Stimulated activated CD4-positive, alpha-beta T cell treated with anti-CD3 and anti-CD28 coated beads, Interleukin-12 subunit alpha, Interleukin-12 subunit beta, amount 100 ng/mL, for 24 hours (primary cell): ENCODE measurements around the gene ACOXL.

Experiments used
- DNase-seq, 2 experiments: peaks; one replicate each; pipeline ENCODE4 v3.0.0-alpha.2; 2020; ENCODE audit warnings: low read depth in 2 of 2

Gene ACOXL

GRCh38 chr2:111135237-111135909 is 403.0 kb downstream of the ACOXL start:
- no peak for DNase-seq

DNA sequence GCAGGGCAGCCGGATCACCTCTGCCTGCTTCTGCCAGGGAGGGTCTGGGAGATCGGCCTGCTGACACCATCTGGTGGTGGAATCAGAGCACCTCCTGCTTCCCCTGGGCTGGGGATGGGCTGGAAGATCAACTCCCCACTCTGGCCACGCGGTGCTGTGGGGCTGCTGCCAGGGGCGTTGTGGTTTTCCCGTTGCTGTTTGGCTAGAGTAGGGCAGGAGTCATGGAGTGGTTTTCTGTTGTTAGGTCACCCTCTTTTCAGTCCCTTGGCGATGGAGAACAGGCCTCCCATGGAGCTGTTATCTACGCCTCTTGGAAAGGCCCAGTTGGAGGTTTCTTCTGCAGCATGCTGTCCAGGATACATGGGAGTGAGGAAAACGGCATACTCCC is 403.5 kb downstream of the ACOXL start:
- DNase-seq, result no peak

- DNase-seq, result no peak
Observed at GRCh38 chr2:111138839-111139238, 406.5 kb downstream of the ACOXL start.

DNA sequence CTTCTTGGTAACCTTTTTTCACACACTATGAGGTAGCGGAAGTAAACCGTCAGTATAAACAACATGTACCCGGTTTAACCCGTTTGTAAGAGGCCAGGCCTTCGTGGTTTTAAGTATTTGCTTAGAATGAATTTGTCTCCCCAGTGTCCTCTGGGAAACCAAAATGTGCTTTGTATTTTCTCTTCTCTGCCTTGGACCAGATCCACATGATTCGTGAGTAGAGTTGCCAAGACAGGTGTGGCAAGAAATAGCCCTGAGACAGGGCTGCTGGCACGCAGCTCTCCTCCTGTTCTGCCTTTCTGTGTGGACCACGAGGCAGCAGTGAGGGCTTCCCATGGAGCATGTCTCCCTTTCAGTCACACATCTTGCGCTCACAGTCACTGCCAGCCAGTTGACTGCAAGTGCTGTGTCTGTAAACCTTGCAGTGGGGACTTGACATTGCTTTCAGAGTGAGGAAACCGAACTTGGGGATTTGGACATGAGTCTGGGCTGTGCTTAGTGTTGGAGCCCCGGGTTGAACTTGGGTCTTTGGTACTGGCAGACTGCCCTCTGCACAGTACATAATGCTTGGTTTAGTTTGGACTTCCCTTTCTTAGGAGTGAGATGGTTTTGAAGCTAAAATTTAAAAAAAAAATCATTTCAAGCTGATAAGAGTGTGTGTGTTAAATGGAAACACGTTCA is 407.4 kb downstream of the ACOXL start:
- no peak for DNase-seq

DNA sequence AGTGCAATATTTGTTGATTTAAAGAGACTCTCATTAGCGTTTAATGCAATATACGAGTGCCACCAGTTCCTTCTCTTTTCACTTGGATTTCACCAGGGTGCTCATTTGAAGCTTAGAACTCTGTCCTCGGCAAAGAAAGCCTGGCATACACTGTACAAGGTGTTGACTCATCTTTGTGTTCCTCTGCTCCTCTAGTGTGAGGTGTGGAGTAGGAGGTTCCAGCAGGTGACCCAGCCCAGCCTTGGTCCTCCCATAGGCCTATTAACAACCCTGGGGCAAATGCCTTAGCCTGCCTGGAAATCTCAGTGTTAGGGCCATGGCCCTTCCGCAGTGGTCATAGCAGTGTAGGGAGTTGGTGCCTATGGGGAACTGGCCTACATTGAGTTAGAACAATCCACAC is 408.4 kb downstream of the ACOXL start:
- no peak for DNase-seq

GRCh38 chr2:111142101-111142500 is 409.7 kb downstream of the ACOXL start:
- DNase-seq, result no peak

- DNase-seq, result no peak
Observed at GRCh38 chr2:111143107-111143842, 410.9 kb downstream of the ACOXL start.

GRCh38 chr2:111143843-111144198 is 411.4 kb downstream of the ACOXL start:
- no peak for DNase-seq

GRCh38 chr2:111145103-111145760 is 412.9 kb downstream of the ACOXL start:
- DNase-seq, result no peak

- no peak for DNase-seq
Observed at GRCh38 chr2:111145951-111146350, 413.6 kb downstream of the ACOXL start.

DNA sequence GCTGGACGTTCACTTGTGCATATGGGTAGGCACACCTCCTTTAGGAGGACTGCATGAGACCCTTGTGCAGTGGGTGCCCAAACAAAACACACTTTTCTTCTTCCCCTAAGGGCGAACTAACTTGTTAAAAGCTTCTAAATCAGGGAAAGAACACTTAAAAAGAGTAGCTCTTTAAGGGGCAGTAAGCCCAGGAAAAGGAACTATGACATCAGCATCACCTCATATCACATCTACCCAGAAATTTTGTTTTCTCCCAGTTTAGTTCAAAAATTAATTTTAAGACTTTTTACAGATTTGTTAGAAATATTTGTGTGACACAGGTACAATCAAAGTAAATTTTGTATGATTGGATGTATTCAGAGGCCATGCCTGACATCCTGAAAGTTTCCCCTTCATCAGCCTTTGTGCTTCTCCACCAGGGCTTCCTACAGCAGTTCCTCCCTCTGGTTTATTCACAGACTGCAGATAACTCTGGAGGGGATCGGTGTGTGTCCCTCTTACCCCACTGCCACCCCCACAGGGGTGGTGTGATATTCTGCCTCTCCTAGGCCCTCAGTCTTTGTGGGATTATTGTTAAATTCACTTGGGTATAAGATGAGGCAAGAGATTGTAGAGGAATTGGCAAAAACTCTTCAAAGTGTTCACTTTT is 416.0 kb downstream of the ACOXL start:
- DNase-seq, result no peak

DNA sequence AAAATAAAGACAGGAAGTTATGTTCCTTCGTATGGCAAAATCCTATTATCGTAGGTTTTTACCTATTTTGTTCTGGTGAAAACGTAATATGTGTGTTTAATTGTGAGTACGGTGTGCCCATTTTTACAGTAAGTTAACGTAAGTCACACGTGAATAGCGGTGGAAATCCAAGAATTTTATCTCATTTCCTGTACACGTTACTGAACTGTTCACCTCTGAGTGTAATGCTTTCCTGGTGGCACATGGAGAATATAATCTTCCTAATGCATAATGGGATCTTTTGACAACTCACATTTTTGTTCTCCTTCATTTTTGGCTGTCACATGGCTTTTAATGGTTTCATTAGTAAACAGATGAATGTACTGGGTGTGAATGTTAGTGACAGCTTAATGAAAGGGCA is 416.6 kb downstream of the ACOXL start:
- no peak for DNase-seq

DNA sequence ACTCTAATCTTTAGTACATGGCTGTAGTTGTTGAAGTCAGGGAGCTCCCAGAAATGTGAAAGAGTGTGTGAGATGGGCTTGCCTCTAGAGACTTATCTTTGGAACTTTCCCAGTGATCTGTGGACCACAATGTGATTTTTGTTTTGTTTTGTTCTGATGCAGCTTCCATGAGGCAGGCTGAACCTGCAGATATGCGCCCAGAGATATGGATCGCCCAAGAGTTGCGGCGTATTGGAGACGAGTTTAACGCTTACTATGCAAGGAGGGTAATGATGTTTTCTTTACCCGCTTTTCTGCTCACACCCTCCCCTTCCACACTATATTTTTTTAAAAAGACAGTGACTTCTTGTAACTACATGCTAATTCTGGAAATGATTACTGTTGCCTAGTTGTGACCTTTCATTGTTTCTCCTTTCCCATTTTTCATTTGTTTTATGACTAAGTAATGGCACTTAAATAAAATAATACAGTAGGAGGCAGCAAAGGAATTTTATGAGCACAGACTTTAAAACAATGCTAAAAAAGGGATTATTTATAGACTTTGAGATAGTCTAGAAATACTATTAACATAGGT is 417.6 kb downstream of the ACOXL start:
- no peak for DNase-seq

GRCh38 chr2:111154758-111155157 is 422.4 kb downstream of the ACOXL start:
- DNase-seq, result no peak

DNA sequence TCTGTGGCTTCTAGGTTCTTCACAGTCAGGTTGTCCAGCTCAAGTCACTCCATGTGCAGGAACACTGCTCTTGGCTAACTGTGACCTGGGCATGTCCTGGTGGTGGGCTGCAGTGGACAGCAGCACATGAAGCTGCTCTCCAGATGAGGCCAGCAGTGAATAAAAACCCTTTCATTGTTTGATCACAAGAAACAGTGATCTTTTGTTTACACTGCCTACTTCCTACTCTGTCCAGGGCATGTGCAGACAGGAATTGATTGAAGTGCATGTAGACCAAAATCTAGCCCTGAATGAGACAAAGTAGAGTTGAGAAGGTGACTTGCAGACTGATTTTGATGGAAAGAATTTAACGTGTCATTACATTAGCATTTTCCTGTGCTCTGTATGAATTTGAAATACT is 423.2 kb downstream of the ACOXL start:
- DNase-seq, result no peak

- no peak for DNase-seq
Observed at GRCh38 chr2:111156529-111156928, 424.2 kb downstream of the ACOXL start.

DNA sequence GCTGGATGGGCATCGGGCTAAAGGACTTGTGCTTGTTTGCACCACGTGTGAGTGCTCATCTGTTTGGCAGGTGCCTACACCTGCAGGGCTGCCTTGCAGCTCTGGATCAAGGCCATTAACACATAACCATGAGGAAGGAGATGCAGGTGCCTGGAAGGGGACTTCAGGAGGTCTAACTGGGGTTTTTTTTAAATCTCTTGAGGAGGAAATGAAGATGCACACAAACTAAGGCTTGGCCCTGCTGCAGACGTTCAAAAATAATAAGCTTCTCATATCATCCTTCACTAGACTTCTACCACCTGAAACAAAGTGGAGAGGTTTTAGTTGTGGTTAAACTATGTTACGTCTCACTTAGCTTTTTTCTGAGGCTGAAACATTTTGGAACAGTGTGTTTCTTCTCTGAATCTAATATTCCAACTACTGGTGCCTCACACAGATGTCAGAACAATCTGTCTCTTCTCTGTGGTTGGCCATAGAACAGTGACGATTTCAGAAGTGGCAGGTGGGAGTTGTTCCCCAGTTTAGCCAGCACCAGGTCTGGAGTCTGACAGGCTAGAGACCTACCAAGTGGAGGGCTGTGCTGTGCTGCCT is 424.8 kb downstream of the ACOXL start:
- no peak for DNase-seq

GRCh38 chr2:111157798-111158197 is 425.4 kb downstream of the ACOXL start:
- DNase-seq, result no peak

- DNase-seq, result no peak
Observed at GRCh38 chr2:111159641-111160040, 427.3 kb downstream of the ACOXL start.

- DNase-seq, result no peak
Observed at GRCh38 chr2:111160758-111161157, 428.4 kb downstream of the ACOXL start.

GRCh38 chr2:111161971-111162370 is 429.6 kb downstream of the ACOXL start:
- no peak for DNase-seq
